Measurements from ENCODE around the gene CTDSPL.

Gene CTDSPL

GRCh38 chr3:38009807-38010591 lies 148.3 kb downstream of the CTDSPL start:
- no peak for DNase-seq (ENCODE audit: low read depth)
- H3K4me3 ChIP-seq (ENCODE audit: low read depth, low read length): no peak overlapping the region
- TF ChIP-seq CTCF (IDR thresholded peaks at IDR 0.05; ENCODE audit: insufficient read depth, low read depth, low read length, missing control alignments): no peak

- no peak for DNase-seq (ENCODE audit: low read depth)
- H3K4me3 ChIP-seq (ENCODE audit: low read depth, low read length): no peak overlapping the region
- no peak for TF ChIP-seq CTCF (IDR thresholded peaks at IDR 0.05; ENCODE audit: insufficient read depth, low read depth, low read length, missing control alignments)
Observed at GRCh38 chr3:38011111-38011510, 149.4 kb downstream of the CTDSPL start.

- H3K4me3 ChIP-seq (ENCODE audit: low read depth, low read length): no peak overlapping the region
- DNase-seq (ENCODE audit: low read depth): no peak
- no peak for TF ChIP-seq CTCF (IDR thresholded peaks at IDR 0.05; ENCODE audit: insufficient read depth, low read depth, low read length, missing control alignments)
Observed at GRCh38 chr3:38015485-38015884, 153.8 kb downstream of the CTDSPL start.

GRCh38 chr3:38015984-38016383 lies 154.3 kb downstream of the CTDSPL start:
- no peak for TF ChIP-seq CTCF (IDR thresholded peaks at IDR 0.05; ENCODE audit: insufficient read depth, low read depth, low read length, missing control alignments)
- no peak for DNase-seq (ENCODE audit: low read depth)
- no peak overlapping the region for H3K4me3 ChIP-seq (ENCODE audit: low read depth, low read length)

- no peak for TF ChIP-seq CTCF (IDR thresholded peaks at IDR 0.05; ENCODE audit: insufficient read depth, low read depth, low read length, missing control alignments)
- no peak overlapping the region for H3K4me3 ChIP-seq (ENCODE audit: low read depth, low read length)
- DNase-seq (ENCODE audit: low read depth): no peak
Observed at GRCh38 chr3:38016410-38016809, 154.7 kb downstream of the CTDSPL start.

- no peak overlapping the region for H3K4me3 ChIP-seq (ENCODE audit: low read depth, low read length)
- no peak for TF ChIP-seq CTCF (IDR thresholded peaks at IDR 0.05; ENCODE audit: insufficient read depth, low read depth, low read length, missing control alignments)
- DNase-seq (ENCODE audit: low read depth): no peak
Observed at GRCh38 chr3:38016847-38017444, 155.3 kb downstream of the CTDSPL start.
